ENCODE measurements around the gene NUP133.

GRCh38 chr1:229434641-229435051 lies 73.5 kb downstream of the NUP133 start:
- TF ChIP-seq POLR2A (IDR thresholded peaks at IDR 0.05; ENCODE audit: low read depth, low read length) (no peak), POLR2AphosphoS5 (IDR thresholded peaks at IDR 0.05; ENCODE audit: low read depth, low read length) (no peak), SPI1 (IDR thresholded peaks at IDR 0.05; ENCODE audit: low read depth, low read length) (no peak)

Measured in GM12891 (cell line).